Cardiac fibroblast (primary cell): Measurements from ENCODE around the gene PTPN11.
A peak's percentile ranks its signal among the peaks of the same experiment; 100 is the strongest.

ENCODE experiments used
- DNase-seq, 2 donors: peaks; one replicate each; pipeline versions ENCODE4 v3.0.0 to v3.0.0-alpha.2; 2010; ENCODE audit warnings: low read depth in 2 of 2
- H3K4me3 ChIP-seq, 2 donors: replicated peaks in 1 of 2; 1 replicate in 1 of 2; 2 replicates in 1 of 2; pipeline ENCODE4 v1.5.1; 2011; ENCODE audit warnings: low read depth in 2 of 2, low read length in 2 of 2, mild to moderate bottlenecking in 2 of 2, moderate library complexity in 1 of 2
- TF ChIP-seq, protein P1 (sequence below): IDR thresholded peaks from one replicate; pipeline ENCODE4 v1.5.1; 2011; ENCODE audit warnings: low read depth, mild to moderate bottlenecking, low read length, inconsistent platforms

Gene PTPN11

DNA sequence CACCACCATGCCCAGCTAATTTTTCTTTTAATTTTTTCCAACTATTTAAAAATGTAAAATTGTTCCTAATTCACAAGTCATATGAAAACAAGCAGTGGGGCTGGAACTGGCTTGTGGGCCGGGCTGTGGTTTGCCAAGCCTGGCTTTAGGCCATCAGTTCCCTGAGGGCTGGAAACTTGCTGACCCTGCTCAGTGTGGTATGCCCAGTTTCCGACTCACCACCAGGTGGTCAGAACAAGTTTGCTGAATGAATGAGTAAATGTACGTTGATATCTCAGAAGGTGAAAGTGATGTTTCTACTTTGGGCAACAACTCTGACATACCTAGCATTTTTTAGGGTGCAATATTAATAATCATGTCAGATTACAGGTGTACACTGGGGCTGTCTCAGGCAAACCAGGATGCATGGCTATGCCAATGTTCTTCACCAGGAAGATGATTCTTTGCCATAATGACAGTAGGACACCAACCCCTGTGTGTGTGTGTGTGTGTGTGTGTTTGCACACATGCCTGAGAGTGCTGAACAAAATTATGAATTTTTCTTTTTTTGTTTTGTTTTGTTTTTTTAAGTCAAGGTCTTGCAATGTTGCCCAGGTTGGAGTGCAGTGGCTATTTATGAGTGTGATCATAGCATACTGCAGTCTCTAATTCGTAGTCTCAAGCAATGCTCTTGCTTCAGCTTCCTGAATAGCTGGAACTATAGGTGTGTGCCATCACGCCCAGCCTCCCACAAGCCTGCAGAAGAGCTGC is 106.1 kb downstream of the PTPN11 start:
- TF ChIP-seq, protein P1, sequence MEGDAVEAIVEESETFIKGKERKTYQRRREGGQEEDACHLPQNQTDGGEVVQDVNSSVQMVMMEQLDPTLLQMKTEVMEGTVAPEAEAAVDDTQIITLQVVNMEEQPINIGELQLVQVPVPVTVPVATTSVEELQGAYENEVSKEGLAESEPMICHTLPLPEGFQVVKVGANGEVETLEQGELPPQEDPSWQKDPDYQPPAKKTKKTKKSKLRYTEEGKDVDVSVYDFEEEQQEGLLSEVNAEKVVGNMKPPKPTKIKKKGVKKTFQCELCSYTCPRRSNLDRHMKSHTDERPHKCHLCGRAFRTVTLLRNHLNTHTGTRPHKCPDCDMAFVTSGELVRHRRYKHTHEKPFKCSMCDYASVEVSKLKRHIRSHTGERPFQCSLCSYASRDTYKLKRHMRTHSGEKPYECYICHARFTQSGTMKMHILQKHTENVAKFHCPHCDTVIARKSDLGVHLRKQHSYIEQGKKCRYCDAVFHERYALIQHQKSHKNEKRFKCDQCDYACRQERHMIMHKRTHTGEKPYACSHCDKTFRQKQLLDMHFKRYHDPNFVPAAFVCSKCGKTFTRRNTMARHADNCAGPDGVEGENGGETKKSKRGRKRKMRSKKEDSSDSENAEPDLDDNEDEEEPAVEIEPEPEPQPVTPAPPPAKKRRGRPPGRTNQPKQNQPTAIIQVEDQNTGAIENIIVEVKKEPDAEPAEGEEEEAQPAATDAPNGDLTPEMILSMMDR: peak; percentile 8

DNA sequence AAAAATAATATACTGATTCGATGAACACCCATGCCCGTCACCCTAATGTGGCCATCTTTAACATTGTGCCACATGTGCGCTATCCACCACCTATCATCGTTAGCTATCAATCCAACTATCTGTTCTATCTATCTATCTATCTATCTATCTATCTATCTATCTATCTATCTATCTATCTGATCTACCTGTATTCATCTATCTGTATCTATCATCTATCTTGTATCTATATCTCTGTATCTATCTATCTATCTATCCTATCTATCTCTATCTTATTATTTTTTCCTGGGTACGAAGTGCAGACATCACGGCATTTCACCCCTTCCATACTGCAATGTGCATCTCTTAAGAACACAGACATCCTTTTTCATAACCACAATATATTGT is 106.7 kb downstream of the PTPN11 start:
- no peak overlapping the region for H3K4me3 ChIP-seq
- TF ChIP-seq, protein P1: no peak
- no peak for DNase-seq

More for the DNA sequence above, 106.1 kb downstream of the PTPN11 start:
- peak; percentile 31 to 50 for DNase-seq
- no peak overlapping the region for H3K4me3 ChIP-seq

DNA sequence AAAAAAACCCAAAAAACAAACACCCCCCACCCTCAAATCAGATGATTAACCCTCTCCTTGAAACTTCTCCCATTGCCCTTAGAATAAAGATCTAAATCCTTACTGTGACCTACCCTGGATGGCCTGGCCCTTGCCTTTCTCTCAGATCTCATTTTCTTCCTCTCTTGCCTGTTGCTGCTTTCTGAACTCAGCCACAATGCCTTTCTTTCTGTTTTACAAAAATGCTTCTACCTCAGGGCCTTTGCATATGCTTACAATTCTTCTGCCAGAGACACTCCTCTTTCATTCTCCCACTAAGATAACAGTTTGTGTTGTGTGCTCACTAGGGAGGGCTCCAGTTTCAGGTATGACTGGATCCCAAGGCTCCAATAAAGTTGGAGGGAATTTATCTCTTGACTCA is 108.3 kb downstream of the PTPN11 start:
- H3K4me3 ChIP-seq: no peak overlapping the region
- TF ChIP-seq, protein P1: no peak
- DNase-seq: no peak

DNA sequence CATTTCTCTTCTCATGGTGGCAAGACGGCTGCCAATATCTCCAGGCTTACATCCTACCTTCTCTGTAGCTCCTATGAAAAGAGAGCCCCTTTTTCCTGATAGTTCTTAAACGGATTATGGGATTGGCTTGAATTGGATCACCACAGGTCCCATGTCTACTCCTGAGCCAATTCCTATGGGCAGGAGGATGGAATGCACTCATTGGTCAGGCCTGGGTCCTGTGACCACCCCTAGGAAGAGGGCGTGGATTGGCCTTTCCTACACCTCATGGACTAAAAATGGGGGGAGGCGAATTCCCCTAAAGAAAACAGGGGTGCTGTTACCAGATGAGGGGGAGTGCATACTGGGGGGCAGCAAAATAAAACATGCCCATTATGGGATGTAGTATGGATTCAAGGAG is 108.8 kb downstream of the PTPN11 start:
- TF ChIP-seq, protein P1: no peak
- no peak overlapping the region for H3K4me3 ChIP-seq
- DNase-seq: no peak

DNA sequence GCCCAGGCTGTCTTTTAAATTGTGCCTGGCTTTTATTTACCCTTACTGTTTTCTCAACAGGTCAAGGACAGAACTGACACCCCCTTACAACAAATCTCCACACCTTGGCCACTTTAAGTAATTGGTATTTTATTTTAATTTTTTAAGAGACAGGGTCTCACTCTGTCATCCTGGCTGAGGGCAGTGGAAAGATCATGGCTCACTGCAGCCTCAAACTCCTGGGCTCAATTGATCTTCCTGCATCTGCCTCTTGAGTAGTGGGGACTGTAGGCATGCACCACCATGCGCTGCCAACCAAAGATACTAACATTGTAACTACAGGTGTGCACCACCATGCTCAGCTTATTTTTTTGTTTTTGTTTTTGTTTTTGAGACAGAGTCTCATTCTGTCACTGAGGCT is 109.8 kb downstream of the PTPN11 start:
- H3K4me3 ChIP-seq: no peak overlapping the region
- no peak for DNase-seq
- TF ChIP-seq, protein P1: no peak

DNA sequence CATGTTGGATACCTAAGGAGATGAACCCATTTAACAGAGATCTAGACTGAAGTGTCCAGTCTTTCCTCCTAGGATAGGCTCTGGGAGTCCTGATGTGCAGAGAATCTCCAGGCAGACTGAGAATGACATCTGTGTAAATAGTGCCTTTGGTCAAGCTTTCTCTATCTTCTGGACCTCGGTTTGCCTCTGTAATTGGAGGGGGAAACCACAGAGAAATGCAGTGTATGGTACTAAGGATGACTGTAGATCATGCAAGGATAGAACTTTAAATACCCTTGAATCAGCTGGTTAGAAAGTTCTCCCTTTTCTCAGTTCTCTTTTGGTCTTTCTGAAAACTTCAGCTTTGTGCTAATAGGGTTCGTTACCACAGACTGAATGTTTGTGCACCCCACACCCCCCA is 112.2 kb downstream of the PTPN11 start:
- TF ChIP-seq, protein P1: no peak
- DNase-seq: no peak
- H3K4me3 ChIP-seq: no peak overlapping the region

DNA sequence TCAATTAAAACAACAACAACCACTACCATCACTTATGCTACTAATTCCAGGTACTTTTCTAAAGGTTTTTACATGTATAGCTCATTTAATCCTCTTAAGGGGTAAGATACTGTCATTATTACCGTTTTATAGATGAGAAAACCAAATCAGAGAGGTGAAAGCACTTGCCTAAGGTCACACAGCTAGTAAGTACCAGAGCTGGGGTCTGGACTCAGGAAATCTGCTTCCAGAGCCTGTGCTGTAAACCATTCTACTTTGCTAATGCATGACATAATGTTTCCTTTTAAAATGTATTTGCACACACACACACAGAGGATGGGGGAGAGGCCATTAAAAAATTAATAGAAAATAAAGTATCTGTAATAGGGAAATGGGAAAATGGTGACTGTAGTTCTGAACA is 113.4 kb downstream of the PTPN11 start:
- TF ChIP-seq, protein P1: no peak
- H3K4me3 ChIP-seq: no peak overlapping the region
- no peak for DNase-seq
